ENCODE data around the gene NKD1.
"Not testable (repeated sequence)": the region's sequence is repeated elsewhere in the genome, so short reads cannot be mapped to it uniquely, and the experiment has no call there.

Gene NKD1, protein sequence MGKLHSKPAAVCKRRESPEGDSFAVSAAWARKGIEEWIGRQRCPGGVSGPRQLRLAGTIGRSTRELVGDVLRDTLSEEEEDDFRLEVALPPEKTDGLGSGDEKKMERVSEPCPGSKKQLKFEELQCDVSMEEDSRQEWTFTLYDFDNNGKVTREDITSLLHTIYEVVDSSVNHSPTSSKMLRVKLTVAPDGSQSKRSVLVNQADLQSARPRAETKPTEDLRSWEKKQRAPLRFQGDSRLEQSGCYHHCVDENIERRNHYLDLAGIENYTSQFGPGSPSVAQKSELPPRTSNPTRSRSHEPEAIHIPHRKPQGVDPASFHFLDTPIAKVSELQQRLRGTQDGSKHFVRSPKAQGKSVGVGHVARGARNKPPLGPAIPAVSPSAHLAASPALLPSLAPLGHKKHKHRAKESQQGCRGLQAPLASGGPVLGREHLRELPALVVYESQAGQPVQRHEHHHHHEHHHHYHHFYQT

DNA sequence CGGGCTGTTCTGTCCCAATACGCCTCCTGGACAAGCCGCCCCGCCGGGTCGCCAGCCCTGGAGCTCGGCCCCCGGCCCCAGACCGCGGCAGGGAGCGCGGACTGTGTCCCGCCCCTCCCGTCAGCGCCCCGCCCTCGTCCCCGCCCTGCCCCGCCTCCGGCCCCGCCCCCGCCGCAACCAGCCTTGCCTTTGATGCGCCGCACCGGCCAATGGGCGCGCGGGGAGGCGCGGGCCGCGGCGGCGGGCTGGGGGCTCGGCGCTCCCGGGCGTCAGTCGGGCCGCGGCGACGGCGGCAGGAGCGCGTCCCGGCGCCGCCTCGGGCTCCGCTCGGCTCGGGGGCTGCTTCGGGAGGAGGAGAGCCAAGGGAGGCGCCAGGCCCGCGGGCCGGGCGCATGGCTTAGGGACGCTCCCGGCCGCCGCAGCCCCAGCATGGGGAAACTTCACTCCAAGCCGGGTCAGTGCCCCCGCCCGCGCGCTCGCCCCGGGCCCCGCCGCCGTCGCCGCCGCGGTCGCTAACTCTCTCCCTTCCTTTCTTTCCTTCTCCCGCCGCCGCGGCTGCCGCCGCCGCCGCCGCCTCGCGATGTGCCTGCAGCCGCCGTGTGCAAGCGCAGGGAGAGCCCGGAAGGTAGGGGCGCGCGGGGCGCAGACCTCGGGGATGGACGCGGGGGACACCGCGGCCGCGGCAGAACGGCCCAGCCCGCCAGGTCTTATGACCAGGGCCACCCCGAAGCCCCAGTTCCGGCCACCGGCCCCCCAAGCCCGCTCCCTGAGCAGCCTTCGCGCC, at the start of gene NKD1:
NKD1 (plus strand) TSS at position 272 of the 784 bp plus-strand sequence; CDS start at position 430, 158 bp downstream.
- peak; percentile 92 for DNase-seq

DNA sequence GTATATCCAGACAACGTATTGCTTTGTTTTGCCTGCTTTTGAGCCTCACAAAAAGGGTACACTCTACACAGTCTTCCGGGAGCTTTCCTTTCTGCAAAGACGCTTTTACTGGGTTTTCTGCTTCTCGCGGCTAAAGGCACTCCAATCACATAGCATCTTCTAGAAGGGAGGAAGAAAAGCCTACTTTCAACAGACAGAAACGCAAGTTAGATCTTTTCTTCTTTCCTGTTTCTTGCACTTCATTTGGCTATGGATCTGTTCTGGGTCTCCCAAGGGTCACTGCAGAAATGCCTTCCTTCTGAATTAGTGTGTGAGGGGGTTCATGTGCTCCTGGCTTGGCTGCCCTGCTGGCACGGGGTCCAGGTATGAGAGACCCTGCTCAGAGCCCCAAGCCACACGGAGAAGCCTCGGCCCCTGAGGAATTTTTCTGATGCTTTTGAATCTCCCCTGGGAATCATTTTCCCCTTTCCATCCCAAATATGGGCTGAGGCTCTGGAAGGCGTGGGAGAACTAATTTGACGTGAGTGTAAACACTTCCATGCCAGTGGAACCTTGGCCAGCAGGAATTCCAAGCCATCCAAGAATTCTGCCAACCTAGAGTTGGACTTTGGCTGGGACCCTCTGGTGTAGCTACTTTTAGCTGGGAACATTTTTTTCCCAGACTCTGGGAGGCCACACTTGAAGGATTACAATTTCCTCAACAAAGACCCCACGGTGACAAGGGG, 49.6 kb upstream of the NKD1 start:
- DNase-seq = no peak

DNA sequence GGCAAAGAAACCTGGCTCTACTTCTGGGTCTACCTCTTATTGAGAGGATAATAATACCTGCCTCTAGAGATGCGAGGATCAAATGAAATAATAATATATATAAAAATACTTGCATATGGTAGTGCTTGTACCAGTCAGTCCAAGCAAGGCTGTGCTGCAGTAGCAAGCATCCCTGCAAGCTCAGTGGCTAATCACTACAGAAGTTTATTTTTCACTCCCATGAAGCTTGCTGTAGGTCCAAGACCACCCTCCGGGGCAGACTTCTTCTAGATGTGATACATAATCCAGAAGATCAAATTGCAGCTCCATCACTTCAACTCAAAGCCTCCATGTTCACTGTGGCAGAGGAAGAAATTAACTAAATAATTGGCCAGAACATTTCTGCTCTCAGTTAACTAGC, 48.9 kb upstream of the NKD1 start:
- no peak for DNase-seq

DNA sequence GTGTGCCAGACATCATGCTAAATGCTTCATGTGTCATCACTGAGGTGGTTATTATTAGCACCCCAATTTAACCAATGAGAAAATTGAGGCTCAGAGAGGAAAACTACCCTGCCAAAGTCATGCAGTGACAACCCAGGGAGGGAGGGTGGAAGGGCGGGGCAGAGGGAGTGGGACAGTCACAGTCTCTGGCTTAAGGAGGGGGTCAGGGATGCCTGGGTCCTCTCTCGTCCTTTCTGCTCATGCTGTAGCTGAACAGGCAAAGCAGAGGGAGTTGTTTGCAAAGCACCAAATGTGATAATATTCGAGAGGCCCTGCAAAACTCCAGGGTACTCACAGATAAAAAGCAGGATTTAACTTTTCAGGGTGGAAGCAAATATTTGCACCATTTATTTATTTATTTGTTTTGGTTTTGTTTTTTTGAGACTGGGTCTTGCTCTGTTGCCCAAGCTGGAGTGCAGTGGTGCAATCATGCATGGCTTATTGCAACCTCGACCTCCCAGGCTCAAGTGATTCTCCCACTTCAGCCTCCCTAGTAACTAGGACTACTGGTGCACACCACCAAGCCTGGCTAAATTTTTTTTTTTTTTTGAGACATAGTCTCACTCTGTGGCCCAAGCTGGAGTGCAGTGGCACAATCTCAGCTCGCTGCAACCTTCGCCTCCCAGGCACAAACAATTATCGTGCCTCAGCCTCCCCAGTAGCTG, 47.9 kb upstream of the NKD1 start:
- DNase-seq = no peak

DNA sequence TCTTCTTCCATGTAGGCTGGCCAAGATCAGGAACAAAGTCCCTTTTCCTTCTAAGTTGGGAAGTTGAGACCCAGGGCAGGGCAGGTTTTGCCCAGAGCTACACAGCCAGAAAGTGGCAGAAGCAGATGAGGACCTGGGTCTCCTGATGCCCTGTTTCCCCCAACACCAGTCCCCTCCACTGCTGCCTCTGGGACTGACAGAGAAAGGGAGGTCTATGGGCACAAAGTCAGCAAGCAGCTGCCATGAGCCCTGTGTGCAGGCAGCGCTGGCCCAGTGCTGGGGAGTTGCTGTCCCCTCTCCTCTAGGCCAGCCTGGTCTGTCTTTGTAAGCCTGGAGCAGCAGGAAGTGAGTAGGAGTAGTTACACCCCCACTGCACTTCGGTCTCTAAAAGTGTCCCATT, 46.9 kb upstream of the NKD1 start:
- DNase-seq = no peak

DNA sequence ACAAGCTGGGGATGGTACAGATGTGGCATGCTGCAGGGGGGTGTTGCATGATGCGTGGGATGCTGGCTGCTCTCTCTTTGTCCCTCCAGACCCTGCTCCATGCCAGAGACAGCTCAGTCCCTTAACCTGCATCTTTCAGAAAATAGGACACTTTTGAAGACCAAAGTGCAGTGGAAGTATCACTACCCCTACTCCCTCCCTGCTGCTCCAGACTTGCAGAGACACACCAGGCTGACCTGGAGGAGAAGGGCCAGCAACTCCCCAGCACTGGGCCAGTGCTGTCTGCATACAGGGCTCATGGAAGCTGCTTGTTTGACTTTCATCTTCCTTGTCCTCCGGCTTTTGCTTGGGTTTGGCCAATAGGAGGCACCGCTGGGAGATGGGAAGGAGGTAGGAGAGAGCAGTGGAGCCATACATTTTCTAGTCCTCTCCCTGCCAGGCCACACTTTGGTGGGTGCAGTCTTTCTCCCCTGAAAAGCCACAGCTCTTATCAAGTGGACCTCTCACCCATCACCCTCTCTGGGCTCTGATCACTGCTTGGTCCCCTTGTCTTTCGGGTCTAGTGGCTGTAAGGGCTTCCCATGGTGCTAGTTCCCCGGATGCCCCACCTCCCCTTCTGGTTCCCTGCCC, 46.1 kb upstream of the NKD1 start:
- DNase-seq = no peak

DNA sequence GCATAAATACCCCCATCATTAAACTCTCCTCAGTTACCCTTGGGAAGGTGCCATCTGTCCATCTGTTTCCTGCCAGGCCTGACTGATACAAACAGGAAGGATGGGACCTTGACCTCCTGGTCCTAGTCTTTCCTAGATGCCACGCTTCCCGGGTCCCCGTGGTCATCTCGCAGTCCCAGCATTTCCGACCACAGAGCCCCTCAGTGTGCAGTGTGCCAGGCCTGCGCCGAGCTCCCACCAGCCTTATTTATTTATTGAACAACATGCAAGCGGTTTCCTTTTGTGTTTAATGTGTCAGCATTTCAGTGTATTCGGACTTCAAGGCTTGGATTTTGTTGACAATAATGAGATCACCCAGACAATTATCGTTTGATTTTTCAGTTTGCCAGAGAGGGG, 45.6 kb upstream of the NKD1 start:
- DNase-seq = no peak

DNA sequence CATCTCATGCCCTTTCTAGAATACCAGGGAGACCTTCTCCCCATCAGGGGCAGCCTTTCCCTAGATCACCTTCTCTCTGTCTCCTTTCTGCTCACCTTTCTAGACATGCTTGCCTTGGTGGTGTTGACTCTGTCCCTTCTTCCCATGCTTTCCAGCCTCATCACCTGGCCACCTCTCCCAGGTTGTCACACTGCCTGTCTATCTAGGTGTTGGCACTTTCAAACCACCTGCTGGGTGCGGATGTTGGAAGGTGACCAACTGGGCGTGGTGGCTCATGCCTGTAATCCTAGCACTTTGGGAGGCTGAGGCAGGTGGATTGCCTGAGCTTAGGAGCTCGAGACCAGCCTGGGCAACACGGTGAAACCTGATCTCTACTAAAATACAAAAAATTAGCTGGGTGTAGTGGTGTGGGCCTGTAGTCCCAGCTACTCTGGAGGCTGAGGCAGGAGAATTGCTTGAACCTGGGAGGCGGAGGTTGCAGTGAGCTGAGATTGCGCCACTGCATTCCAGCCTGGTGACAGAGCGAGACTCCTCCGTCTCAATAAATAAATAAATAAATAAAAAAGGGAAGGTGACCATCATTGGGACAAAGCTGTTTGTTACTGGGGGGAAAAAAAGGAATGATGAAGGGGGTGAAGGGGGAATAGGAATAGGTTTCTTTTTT, 44.2 kb upstream of the NKD1 start:
- not testable (repeated sequence) for DNase-seq

DNA sequence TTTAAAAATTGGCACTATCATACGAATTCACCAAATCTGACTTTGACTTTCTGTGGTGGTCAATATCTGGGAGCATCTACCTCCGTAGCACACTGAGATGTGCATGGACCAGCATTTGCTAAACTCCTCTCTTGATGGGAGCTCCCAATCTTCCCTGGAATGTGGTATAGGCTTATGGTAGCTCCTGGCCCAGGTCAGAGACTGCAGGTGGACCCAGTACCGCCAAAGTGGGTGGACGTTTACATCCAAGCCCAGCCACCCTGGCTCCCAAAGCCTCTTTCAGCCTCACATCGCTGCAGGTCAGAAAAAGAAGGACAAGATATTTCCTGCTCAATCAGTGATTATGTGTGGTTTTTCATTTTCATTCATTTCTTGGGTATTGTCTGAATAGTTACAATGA, 43.1 kb upstream of the NKD1 start:
- DNase-seq = no peak

DNA sequence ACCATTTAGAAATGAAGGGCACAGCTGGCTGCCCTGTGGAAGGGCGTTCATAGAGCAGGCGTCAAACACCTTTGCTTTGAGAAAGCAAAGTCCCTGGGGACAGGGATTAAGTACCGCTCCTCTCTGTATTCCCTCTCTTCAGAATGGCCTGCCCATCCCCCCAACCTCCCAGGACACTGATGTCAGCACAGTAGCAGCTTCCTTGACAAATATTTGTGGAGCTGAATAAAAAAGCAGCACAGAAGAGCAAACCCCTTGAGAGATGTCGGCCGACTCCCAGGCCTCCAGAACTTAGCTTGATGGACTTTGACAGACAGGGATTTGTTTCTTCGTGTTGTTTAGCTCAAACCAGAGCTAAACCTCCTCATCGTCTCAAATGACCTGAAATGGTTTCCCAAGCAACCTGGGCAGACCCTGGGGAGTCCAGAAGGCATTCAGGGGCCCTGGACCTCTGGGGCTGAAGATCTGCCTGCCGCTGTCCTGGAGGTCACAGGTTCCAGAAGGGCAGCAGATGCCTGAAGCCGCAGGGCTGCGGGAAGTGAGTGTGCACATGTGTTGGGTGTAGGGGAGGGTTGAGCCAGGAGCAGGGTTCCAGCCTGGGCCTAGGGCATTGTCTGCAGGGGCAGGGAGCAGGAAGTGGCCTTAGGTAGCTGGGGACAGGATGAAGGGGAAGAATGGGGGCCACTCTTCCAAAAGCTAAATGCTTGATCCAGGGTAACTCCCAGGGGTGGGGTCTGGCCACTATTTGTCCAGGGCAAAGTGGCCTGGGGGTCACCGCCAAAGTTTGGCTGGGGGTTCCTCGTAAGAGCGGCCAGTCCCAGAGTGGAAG, 42.3 kb upstream of the NKD1 start:
- no peak for DNase-seq

DNA sequence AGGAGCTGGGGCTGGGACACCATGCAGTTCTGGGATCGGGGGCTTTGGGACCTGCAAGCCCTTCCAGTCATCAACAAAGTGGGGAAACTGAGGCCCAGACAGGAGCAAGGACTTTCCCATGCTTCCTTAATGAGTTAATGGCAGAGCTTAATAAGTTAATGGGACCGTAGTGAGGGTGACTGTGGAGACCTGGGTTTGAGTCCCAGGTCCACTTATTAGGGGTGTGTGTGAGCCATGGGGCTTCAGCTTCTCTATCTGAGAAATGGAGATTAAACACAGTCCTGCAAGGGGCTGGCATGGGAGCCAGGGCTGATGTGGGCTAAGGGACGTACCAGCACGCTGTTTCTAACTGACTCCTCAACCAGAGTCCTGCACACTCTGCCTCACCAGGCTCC, 41.7 kb upstream of the NKD1 start:
- DNase-seq = no peak

DNA sequence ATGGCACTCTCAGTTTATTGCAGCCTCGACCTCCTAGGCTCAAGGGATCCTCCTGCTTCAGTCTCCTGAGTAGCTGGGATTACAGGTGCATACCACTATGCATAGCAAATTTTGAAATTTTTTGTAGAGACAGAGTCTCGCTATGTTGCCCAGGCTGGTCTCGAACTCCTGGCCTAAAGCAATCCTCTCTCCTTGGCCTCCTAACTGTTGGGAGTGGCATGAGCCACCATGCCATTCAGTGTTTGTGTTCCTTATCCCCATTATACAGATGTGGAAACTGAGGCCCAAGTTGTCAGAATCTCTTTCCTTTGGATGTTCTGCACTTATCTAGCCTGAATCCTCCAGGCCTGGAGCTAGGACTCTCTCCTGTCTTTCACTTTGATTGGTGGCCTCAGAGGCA, 40.8 kb upstream of the NKD1 start:
- no peak for DNase-seq

DNA sequence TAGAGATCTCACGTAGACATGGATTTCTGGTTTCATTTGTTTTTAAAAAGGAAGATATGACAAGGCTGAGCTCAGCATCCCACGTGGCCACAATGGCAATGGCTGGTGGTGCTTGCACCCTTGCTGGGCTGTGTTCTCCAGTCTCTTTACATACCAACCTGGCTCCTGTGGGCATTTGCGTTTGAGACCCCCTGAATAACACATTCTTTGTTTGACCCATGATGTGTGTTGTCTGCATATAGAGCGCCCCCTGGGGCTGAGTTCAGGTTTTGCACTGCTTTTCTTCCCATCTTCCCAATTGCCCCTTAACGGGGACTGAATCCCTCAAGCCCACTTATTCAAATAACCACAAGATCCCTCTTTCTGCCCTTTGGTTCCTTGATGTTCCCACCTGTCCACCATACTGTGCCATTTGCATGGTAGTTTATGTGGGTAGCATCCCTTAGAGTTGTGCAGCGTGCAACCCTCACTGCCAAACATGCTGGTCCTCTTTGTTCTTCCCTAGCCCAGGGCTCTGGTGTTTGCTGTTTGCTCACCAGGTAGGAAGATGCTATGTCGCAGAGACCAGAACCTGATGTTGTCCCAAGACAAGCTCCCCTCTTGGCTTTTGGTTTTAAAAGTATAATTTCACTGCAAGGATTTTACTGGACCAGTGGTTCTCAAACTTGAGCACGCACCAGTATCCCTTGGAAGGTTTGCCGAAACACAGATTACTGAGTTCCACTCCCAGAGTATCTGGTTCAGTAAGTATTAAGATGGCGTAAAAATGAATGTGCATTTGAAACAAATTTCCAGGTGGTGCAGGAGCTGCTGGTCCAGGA, 38.5 kb upstream of the NKD1 start:
- DNase-seq = no peak

DNA sequence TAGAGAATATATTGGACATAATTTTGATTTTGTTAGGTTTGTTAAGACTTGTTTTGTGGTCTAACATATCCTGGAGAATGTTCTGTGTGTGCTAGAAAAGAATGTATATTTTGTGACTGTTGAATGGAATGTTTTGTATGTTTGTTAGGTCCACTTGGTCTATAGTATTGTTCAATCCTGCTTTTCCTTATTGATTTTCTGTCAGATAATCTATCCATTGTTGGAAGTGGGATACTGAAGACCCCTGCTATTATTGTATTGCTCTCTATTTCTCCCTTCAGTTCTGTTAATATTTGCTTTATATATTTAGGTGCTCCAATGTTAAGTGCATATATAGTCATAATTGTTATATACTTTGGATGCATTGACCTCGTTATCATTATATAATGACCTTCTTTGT, 33.0 kb upstream of the NKD1 start:
- DNase-seq = no peak

DNA sequence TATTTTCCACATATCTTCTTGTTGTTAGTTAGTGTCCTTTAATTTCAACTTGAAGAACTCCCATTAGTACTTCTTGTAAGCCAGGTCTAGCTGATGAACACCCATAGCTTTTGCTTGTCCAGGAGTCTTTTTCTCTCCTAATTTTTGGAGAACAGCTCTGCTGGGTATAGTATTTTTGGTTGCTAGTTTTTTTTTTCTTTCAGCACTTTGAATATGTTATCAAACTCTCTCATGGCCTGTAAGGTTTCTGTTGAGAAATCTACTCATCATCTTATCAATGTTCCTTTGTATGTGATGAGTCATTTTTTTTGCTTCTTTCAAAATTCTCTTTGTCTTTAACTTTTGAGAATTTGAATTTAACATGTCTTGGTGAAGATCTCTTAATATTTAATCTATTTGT, 31.8 kb upstream of the NKD1 start:
- DNase-seq = no peak

DNA sequence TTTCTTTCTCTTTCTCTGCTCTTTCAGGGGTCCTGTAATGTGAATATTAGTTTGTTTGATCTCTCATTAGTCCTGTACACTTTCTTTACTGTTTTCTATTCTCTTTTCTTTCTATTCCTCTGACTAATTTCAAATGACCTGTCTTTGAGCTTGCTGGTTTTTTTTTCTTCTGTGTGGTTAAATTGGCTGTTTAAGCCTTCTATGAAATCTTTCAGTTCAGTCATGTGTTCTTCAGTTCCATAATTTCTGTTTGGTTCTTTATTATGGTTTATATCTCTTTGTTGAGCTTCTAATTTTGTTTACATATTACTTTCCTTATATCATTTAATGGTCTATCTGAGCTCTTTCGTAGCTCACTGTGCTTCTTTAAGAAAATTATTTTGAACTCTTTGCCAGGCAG, 31.3 kb upstream of the NKD1 start:
- no peak for DNase-seq

DNA sequence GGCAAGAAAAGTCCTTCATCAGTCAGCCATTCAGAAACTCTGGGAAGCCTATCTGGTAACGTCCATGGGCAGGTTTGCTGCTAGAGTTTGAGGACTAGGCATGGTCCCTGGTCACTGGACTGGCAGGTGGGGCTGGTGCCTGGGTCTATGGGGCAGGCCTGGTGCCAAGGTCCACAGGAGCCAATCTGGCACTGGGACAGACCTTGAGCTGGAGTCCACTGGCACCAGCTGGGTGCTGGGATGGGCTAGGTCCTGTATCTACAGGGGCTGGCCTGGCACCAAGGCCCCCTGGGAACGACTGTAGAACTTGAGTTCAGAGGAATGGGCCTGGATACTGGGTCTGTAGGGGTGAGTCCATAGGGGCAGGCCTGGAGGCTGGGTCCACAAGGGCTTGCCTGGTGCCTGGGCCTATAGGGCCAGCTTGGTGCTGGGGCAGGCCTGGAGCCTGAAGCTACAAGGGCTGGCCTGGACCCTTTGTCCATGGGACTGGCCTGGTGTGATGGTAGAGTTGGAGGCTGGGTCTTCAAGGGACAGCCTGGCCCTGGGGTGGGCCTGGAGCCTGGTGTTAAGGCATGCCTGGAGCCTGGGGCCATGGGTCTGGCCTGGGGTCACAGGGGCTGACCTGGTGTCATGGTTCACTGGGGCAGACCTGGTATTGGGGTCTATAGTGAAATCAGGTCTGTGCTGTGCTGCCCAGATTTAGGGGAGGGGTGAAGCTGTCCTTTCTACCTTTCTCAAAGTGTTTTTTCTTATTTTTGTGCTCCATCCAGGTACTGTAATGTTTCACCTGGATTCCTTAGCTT, 30.5 kb upstream of the NKD1 start:
- no peak for DNase-seq

DNA sequence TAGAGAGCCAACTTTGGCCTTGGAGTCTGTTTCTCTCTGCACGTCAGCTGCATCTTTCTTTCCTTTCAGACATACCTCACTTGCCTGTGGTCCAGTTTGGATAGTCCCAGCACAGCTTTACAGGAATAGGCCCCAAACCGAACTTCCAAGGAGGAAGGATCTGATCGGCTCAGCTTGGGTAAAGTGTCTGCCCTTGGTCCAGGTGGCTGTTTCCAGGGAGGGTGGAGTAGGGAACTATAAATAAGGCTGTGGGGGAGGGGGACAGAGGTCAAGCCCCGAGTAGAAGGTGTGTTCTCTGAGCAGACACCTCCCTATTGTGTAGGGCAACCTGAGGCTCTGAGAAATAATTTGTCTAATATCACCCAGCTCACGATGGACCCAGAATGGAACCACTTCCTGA, 29.2 kb upstream of the NKD1 start:
- no peak for DNase-seq

DNA sequence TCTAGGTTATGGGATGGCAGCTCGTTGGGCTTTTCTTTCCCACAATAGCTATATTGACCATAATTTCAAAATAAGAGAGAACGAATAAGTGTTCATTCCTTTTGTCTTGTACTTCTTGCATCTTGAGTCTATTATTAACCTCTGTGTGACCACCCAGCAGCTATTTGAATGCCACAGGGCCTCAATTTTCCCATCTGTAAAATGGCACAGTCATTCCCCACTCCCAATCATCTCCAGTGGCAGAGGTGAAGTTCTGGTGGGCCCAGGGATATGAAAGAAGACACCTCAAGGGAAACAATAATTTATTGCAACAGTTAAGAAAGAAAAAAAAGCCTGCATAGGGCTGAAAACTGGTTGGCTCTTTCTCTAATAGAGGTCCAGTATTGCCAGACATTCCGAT, 28.6 kb upstream of the NKD1 start:
- no peak for DNase-seq
